Measurements from ENCODE around the gene C19orf47. TPM values are rescaled to one million over a fixed set of nuclear protein-coding genes. Genes with fewer than 3 reads are reported as not detected.

Gene C19orf47, protein sequence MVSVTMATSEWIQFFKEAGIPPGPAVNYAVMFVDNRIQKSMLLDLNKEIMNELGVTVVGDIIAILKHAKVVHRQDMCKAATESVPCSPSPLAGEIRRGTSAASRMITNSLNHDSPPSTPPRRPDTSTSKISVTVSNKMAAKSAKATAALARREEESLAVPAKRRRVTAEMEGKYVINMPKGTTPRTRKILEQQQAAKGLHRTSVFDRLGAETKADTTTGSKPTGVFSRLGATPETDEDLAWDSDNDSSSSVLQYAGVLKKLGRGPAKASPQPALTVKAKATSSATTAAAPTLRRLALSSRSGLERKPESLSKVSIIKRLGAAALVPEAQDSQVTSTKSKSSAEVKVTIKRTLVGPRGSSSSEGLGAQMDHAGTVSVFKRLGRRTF
- 11.2 and 19.2 TPM in 2 replicates for total RNA-seq

DNA sequence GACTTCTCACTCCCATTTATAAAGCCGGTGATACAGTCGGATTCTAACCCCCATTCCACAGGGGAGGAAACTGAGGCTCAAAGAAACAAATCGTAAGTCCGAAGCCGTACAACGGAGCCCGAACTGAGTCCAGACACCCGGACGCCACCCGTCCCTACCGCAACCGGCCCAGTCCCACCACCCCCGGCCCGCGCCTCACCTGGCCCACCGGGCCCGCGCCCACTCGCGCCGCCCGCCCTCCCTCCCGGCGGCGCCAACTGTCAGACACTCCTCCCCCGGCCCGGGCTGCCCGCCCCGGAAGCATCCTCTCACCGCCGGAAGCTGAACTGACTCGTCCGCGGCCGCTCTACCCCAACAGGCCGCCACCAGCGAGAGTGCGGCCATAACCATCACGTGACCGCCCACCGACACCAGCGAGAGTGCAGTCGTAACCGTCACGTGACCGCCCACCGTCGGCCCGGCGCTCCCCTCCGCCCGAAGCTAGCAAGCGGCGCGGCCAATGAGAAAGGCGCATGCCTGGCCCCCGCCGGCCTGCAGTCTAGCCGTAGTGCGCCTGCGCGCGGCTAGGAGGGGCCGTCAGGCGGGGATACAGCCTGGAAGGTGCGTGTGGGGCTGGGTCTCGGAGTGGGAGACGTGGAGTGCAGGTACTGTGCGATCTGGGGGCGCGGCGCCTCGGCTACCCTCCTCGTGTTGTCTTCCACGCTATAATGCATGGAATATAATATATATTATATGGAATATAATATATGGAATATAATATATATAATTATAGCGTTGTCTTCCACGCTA is at the start of gene C19orf47, which contains the start of gene PLD3:
Gene C19orf47 (minus strand): TSS at position 273 of the 789 bp plus-strand sequence. CDS start 6,540 bp downstream, outside the sequence.
Gene PLD3 (plus strand): TSS at position 571 of the 789 bp plus-strand sequence. CDS start 17,789 bp downstream, outside the sequence.

DNA sequence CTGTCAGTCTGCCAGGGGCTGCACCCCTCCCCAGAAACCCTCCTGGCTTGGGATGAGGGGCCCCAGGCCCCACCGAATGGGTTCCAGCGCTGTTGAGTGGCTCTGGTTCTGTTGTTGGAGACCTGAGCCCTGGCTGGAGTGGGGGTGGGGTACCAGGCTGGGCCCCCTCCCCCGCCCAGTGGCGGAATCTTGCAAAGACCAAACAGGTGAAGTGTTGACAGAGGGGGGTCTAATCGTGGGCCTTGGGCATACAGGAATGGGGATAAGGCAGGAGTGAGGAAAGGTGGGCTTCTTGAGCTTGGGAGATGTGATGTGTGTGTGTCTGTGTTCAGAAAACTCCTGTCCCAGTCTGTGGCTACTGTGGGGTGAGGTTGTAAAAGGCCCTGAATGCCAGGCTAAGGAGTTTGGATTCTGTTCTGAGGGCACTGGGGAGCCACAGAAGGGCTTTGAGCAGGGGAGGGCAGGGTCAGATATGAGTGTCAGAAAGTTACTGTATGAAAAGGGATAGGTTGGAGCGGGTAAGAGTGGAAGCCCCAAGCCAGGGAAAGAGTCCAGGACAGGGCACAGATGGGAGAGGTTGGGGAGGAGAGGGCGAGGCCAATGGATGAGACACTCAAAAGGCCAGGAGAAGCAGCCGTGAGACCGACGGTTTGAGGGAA is 42.0 kb upstream of the C19orf47 start, which contains the start of gene HIPK4:
Gene HIPK4 (minus strand): TSS at position 98 of the 659 bp plus-strand sequence. CDS start 279 bp downstream, outside the sequence.

DNA sequence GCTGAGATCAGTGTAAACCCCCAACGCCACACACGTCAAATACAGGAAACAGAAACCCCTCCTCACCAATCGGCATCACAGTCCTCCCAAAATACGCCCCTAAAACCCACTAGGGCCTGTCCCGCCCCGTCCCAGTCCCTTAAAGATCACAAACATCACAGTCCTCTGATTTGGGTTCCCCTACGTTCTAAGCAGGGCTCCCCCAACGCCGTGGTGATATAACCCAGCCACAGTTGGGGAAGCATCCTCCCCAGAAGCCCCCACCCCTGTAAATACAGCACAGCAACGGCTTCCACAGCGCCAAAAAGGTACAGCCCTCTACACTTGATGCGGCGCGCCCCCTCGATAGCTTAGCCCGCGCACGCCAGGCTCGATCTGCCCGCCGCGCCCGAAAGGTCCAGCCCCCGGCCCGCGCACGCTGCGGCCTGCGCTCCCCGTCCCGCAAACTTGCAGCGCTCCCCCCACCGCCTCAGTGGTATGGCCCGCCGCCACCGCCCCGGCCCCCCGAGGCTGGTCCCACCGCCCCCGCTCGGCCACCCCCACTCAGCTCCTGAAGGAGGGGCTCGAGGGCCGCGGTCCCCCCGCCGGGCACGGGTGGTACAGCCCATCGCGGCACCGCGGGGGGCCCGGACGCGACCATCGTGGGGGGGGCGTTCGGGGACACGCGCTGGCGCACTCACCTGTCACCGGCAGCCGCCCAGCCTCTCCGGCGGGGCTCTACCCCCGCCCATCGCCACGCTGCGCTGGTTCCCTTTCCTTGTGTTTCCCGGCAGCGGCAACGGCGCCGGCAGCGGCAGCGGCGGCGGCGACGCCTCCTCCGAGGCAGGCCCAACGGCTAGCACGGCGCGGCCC is 63.5 kb downstream of the C19orf47 start, which contains the start of gene AKT2:
Gene AKT2 (minus strand): TSS at position 845 of the 852 bp plus-strand sequence. CDS start 20,078 bp downstream, outside the sequence.

Other genes with a start within 250 kb of the C19orf47 start
- 9.6 and 12.5 TPM in 2 replicates for gene MAP3K10, start 157.0 kb downstream of the C19orf47 start, total RNA-seq
- not detected in 2 replicates for gene TTC9B, start 130.0 kb downstream of the C19orf47 start, total RNA-seq
- gene CCNP, start 121.7 kb downstream of the C19orf47 start, total RNA-seq = not detected in 2 replicates
- 75.6 and 91.8 TPM in 2 replicates for gene AKT2, start 63.1 kb downstream of the C19orf47 start, total RNA-seq
- 235 and 546 TPM in 2 replicates for gene PLD3, start 298 bp upstream of the C19orf47 start, total RNA-seq
- gene HIPK4, start 41.8 kb upstream of the C19orf47 start, total RNA-seq = 0.25 TPM in 1 of 2 replicates, not detected in the other
- gene PRX, start 65.0 kb upstream of the C19orf47 start, total RNA-seq = 1.1 and 3.4 TPM in 2 replicates
- 8.0 and 12.5 TPM in 2 replicates for gene SERTAD1, start 77.6 kb upstream of the C19orf47 start, total RNA-seq
- 17.9 and 22.8 TPM in 2 replicates for gene SERTAD3, start 95.9 kb upstream of the C19orf47 start, total RNA-seq
- 37.2 and 98.8 TPM in 2 replicates for gene BLVRB, start 117.3 kb upstream of the C19orf47 start, total RNA-seq
- gene SPTBN4, start 118.6 kb upstream of the C19orf47 start, total RNA-seq = 0.38 and 0.49 TPM in 2 replicates
- gene SHKBP1, start 228.5 kb upstream of the C19orf47 start, total RNA-seq = 139 and 152 TPM in 2 replicates